COR-L47 (cell line): ENCODE results near the gene SLA2.

Experiments used
- DNase-seq: peaks from one replicate; lab custom pipeline; 2025; lab: John Stamatoyannopoulos, UW

SLA2 gene

DNA sequence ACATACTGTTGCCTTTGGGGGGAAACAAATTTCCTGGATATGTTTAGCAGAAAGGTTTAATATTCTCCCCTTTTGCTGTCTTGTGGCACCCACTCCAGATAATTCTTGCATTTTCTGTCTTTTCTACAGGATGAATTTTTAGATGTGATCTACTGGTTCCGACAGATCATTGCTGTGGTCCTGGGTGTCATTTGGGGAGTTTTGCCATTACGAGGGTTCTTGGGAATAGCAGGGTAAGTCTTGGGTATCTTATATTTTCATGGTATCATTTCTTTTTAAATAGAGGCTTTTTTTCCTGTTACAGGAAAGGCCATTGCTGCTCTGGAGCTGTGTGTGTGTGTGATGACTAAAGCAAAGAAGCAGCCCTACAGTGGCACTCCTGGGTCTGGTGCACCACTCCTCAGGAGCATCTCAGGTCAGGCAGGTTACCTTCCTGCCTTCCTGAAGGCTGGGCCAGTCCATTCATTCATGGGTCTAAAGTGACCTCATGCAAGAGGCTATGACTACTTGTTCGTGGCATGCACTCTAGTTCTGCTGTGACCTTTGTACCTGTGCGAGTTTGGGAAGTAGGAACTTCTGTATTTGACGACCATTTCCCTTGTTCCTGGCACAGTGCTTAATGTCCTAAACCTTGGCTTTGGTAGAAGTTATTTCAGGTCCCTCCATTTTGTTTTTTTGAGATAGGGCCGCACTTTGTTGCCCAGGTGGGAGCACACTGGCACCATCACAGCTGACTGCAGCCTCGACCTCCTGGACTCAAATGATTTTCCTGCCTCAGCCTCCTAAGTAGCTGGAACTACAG lies 38.2 kb downstream of the SLA2 start:
- no peak for DNase-seq

DNA sequence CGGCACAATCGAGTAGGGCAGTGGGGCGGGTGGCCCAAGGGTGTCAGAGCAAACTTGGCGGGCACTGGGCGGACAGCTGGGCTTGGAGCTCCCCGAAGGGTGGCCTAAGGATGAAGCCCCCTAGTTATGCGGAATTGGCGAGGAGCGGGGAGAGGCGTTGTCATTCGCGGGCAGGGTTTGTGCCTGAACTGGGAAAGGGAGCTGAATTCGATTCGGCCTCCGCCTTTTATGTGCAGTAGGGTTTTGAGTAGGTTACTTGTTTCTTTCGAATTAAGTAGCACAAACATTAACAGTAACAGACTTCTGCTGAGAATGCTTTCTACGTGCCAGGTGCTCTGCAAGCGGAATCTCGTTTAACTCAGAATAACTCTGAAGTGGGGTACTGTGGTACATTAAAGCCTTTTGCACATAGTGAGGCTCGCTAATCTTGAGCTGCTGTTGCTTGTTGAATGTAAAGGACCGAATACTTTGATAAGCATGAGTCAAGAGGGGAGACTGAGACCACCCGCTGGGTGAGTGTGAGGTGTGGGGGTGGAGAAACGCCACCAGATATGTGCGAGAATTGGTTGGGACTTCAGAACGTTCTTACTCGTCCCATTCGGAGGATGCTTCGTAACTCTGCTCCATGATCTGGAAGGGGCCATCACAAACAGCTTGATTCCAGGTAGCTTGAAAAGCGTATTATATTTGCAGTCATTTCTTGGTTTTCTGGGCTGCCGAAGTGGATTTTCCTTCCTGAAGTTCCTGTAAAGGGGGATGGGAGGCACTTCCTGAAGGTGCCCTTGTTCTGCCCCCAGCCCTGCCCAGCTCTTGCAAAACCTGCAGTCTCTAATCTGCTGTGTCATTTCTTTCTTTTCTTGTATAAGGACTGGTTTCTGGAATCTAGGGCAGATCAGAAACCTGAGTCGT lies 39.6 kb downstream of the SLA2 start:
- no peak for DNase-seq

DNA sequence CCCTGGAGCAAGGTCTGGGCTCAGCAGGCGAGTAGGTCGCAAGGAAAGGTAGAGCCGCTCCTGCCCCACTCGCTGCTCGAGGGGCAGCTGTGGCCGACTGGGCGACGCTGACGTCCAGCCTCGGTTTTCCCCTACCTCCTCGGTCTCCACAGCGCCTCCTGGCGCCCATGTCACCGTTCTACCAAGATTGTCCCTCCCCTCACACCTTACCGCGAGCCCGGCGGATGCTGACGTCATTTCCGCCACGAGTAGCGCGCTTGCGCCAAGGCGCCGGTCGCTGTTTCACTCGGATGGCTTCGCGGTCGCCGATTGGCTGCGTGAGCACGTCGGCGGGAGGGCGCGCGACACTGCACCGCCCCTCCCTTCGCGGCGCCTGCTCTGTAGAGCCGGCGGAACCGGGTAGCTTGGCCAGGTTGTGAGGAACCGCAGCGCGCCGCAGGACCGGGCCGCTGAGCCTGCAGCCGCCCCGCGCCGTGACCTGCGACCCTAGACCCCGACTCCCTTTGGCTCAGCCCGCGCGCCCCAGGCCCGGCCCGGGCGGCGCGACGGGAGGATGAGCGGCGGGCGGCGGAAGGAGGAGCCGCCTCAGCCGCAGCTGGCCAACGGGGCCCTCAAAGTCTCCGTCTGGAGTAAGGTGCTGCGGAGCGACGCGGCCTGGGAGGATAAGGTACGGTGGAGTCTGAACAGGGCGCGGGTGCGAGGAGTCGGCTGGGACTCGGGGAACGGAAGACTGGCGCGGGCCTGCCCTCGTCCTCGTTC lies 40.4 kb downstream of the SLA2 start, which contains the start of gene RAB5IF:
Gene RAB5IF, plus strand, starts transcription at position 381 of the 759 bp plus-strand sequence. Its CDS starts 173 bp downstream, at position 554.
- DNase-seq = peak; percentile 97

DNA sequence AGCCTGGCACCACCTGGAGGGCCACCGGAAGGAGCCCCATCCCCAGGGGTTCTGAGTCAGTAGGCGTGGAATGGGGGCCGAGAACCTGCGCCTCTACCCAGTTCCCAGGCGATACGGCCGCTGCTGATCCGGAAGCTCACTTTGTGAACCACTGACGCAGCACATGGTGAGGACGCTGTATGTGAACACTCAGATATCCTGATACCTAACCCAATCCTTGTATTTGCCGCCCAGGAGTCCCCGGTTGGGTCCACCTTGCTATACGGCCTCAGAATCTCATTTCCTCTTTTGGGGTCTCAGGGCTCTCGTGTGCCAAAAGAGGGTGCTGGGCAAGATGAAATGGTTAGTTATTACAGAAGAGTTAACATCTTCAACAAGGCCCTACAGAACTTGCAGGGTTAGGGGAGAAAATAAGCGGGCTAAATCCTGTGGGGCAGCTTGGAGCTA lies 41.0 kb downstream of the SLA2 start:
- DNase-seq = no peak

DNA sequence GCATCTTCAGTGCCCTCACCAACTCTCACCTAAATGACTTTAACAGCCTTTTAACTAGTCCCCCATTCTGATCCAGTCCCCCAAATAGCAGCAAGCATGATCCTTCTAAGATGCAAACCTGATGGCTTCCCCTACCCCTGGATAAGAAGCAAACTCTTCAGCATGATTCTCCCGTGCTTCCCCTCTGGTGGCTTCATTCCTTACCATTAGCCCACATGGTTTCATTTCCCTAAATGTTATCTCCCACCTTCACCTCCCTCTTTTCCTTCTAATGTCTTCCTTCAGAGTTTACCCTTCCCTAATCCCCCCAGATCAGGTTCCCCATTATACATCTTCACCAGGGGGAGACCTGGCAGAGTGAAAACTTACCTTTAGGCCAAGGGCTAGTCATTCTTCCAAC lies 44.5 kb downstream of the SLA2 start:
- DNase-seq = no peak

DNA sequence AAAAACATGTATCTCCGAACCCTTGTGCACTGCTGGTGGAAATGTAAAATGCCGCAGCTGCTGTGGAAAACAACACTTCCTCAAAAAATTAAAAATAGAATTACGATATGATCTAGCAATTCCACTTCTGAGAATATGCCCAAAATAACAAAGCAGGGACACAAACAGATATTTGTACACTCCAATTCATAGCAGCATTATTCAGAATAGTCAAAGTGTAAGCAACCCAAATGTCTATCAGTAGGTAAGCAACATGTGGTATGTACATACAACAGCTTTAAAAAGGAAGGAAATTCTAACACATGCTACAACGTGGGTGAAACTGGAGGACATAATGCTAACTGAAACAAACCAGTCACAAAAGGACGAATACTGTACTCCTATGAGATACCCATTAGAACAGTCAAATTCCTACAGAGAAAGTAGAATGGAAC lies 46.1 kb downstream of the SLA2 start:
- no peak for DNase-seq

DNA sequence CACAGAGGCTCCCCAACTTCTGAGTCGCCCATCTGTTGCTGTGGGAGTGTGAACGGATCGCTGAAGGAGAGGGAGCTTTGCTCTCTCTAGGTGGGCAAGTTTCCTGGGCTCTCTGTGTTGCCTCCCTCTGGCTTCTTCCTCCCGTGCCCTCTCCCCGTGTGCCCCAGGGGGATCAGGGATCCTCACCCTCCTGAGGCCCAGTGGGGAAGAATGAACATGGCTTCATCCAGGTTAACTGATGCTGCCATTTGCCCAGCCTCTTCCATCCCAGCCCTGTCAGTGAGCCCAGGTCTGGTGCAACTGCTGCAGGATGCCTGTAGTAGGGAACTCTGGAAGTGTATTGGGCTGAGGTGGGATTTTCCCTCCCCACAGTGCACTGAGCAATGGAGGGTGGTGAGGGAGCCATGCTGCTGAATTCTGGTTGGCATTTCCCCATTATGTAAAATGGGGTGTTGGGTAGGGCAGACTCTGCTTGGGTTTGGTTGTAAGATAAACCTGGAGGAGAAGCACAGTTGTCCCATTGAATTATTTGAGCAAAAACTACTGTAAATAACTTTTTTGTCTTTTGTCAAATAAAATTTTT lies 52.6 kb downstream of the SLA2 start:
- DNase-seq = no peak

DNA sequence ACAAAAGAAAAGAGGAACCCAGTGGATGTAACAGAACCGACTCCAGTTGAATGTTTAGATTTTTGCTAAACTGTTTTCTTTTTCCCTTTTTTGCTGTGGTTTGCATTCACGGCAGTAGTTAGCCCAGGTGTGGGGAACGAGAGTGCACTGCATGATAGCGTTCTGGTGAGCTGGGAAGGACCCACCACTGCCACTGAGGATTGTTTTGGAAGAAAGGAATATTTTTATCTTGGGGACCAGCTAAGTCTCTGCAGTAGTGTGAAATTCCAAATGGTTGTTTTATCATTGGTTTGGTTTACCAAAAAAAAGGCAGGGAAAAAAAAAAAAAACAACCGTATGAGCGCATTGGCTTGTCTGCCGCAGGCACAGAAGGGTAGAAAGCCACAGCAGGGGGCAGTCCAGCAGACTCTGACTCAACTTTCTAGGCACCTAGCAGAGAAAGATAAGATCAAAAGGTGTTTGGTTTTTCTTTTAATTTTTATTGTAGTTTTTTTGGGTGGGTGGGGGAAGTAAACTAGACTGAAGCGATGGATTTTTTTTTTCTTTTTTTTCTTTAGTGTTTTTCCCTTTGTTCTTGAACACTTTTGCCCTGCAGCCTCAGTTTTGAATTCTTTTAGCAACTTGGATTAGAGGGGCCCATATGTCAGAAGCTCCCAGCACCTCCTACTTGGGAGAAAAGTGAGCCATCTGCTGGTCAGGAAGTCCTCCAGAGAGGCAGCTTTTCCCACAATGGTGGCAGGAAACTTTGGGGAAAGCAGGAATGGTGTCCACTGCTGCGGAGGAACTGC lies 53.9 kb downstream of the SLA2 start:
- DNase-seq = peak; percentile 33

DNA sequence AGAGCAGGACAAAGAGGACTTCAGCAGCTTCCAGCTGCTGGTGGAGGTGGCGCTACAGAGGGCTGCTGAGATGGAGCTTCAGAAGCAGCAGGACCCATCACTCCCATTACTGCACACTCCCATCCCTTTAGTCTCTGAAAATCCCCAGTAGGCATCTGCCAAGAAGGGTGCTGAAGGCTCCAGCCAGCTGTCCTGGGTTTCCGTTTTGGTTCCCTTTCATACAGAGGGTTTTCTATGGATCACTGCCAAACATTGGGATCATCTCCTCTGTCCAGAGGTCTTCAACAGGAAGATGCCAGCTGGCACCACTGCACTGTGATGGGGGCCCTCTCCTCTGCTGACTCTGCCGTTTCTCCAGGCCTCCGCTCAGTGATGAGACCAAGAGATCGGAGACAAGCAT lies 54.7 kb downstream of the SLA2 start:
- DNase-seq = no peak

DNA sequence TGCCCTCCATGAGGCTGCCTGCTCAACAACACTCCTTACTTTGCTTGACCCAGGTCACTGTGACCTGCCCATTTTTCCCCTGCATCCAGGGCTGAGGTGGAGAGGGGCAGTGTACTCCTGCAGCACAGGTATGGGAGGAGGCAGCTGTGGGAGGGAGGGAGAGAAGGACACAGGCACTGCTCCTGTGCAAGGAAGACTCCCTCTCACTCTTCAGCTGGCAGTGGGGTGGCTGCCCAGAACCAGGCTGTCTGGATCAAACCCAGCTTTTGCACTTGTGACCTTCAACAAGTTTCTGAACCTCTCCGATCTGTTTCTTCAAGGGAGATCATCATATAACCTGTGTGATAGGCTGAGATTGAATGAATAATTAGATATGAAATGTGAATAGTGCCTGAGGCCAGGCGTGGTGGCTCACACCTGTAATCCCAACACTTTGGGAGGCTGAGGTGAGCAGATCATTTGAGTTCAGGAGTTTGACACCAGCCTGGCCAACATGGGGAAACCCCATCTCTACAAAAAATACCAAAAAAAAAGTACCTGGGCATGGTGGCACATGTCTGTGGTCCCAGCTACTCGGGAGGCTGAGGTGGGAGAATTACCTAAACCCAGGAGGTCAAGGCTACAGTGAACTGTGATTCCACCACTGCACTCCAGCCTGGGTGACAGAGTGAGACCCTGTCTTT lies 58.5 kb downstream of the SLA2 start:
- no peak for DNase-seq

DNA sequence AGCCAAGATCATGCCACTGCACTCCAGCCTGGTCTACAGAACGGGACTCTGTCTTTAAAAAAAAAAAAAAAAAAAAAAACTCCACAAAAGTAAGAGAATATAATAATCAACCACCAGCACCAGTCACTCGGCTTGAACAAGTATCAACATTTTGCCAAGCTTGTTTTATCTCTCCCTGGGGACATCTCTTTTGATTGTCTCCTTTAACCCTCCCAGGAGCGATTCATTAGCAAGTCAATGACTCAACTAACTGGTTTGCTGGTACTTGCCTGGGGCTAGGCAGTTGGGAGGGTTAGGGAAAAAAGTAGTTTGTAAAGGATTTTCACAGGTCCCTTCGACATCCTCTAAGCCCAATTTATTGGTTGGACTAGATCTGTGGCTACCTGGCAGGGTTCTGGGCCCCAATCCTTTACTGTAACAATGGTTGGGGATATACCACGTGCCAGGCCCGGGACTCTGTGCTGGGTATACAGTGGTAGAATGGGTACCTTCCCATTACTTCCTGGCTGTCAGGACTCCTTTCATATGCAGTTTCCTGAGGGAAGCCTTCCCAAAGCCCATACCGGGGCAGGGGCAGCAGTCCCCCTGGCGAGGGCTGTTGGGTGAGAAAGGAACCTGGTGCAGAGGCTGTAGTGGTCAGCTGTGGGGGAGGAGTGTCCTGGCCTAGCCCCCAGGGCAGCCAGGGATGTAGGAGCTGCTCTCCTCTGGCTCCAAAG lies 60.4 kb downstream of the SLA2 start:
- no peak for DNase-seq

DNA sequence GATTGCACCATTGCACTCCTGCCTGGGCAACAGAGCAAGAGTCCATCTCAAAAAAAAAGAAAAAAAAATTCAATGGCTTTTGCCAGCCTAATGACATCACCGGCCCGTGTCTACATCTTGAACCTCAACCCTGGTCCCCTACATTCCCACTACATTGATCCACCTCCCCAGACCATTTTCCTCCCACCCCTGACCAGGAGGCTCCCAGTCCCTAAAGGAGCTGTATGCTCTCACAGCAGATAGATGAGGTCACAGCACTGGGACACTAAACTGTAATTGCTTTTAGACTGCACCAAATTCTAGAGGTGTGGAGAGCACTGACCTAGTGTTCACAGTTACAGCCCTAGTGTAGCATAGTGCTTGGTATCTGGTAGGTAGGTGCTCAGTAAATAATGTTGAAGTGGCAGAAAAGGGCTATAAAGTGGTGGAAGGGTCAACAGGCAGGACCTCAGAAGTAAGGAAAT lies 61.9 kb downstream of the SLA2 start:
- no peak for DNase-seq

DNA sequence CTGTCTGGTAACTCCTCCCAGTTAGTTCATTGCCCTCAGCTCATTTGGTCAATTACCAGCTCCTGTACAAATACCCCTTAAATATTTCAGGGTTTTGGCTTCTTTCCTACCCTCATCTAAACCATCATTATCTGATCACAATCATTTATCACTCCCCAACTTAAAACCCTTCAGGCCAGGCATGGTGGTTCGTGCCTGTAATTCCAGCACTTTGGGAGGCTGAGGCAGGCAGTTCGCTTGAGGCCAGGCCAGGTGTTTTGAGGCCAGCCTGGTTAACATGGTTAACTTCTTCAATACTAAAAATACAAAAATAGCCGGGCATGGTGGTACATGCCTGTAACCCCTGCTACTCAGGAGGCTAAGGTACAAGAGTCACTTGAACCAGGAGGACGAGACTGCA lies 63.2 kb downstream of the SLA2 start:
- DNase-seq = no peak

DNA sequence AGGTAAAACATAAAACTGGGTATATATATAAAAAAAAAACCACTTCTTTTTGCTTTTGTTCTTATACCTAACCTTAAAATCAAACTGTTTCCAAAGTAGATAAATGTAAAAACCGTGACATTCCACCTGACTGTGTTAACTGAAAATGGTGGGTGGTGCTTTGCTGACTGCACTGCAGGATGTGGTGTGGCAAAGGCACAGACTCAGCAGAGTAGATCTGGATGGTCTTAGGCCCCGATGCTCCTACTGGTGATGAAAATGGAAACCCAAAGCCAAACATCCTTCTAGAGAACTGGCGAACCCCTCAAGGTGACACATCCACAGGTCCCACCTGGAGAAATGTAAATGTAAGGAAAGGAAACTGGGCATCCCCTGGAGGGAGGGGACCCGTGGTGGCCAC lies 63.7 kb downstream of the SLA2 start:
- no peak for DNase-seq

DNA sequence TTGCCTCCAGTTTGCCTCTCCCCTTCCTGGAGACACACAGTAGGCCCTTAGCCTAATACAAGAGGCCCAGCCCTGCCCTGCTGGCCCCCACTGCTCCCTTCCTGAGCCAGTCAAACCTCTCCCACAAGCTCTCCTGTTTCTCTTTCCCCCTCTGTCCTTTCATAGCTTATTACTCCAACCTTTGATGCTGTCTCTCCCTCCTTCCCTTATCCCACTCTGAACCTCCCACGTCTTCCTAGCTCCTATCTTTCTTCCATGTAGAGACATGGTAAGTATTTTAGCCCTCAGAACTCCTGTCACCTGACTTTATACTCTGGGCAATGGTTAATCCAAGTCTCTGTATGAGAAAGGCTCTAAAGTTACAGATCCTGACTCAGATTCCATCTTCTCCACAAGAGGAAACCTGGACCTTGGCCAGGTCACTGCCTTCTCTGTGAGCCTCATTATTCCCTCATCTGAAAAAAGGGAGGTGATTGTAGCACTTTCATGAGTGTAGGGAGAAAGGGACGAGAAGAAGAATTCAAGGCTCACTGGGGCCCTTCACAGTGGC lies 65.9 kb downstream of the SLA2 start:
- no peak for DNase-seq

DNA sequence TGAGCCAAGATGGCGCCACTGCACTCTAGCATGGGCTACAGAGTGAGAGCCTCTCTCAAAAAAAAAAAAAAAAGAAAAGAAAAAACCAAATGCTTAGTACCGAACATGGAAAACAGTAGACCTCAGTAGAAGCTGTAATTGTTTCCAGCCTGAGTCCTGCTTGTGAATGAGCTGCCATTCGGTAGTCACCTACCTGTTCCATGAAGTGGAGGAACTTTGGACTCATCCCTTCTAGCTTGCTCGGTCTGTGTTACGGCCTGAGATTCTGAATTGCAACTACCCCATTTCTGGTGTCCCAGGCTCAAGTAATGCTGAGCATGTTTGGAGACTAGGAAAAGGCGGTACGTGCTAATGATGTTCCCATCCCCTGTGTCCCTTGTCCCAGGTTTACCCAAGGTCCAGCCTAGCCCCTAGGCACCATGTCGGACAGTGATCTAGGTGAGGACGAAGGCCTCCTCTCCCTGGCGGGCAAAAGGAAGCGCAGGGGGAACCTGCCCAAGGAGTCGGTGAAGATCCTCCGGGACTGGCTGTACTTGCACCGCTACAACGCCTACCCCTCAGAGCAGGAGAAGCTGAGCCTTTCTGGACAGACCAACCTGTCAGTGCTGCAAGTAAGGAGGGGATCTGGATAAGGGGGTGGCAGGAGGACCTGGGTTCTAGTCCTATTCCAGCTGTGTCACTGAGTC lies 67.5 kb downstream of the SLA2 start:
- DNase-seq = no peak

DNA sequence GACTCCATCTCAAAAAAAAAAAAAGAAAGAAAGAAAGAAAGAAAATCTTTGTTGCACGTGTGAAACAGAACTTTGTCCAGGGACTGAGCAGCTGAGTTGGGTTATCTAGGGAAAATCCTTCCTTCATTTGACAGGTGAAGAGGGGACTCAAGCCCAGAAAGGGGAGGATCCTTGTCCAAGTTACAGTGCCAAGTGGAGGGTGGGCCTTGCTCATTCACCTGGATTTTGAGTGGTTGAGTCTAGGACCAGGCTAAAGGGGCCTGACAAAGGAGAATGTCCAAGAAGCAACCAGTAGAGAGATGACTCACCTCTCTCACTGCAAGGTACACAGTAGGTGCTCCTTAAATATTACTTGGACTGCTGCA lies 69.9 kb downstream of the SLA2 start:
- DNase-seq = no peak

DNA sequence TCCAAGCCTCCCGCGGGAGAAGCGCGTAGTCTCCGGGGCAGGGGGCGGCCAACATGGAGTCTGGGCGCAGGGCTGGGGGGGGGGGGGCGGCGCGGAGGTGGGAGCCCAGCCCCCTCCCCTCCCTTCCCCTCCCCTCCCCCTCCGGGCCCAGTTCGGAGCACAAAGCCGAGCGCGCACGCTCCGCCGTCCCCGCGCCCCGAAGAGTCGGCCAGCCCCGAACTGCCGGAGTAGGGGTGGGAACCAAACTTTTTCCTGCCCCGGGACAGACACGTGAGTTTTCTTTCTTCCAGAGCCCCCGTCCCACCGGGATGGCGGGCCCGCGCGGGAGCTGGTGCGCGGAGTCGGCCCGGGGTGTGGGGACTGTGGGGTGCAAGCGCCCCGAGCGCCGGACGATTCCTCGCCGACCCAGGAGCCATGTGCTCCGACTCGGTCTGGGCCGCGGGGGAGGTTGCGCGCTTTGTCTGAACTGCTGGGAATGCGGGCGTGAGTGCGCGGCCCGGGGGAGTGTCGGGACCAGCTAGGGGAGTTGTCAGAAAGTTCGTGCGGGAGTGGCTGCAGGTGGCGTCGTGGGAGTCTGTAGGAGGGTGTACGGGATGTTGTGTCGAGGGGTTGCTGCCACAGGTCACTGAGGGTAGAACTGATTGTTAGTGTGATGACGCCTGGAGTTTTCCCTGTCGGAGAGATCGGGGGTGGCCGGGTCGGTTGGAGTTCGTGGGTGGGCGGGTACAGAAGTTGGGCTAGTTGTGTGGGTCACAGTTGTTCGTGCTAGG lies 71.4 kb downstream of the SLA2 start:
- no peak for DNase-seq
